CMK (cell line): ENCODE results near the gene OSCAR.

Source experiments
- DNase-seq: peaks from one replicate; pipeline ENCODE4 v3.0.0-alpha.2; 2010; ENCODE audit warnings: low read depth

Gene OSCAR

GRCh38 chr19:54094426-54095000 lies 6.1 kb downstream of the OSCAR start:
- no peak for DNase-seq

GRCh38 chr19:54084410-54084809 lies 16.2 kb downstream of the OSCAR start:
- DNase-seq, result no peak

- no peak for DNase-seq
Measured at GRCh38 chr19:54081032-54081431, 19.6 kb downstream of the OSCAR start, which contains the start of gene TARM1. Gene TARM1 (minus strand): TSS chr19:54081365. CDS start chr19:54081340, 25 bp downstream.

GRCh38 chr19:54077334-54077733 lies 23.3 kb downstream of the OSCAR start:
- no peak for DNase-seq

GRCh38 chr19:54074851-54075250 lies 25.8 kb downstream of the OSCAR start:
- no peak for DNase-seq

- DNase-seq, result no peak
Measured at GRCh38 chr19:54073829-54074228, 26.8 kb downstream of the OSCAR start.

- DNase-seq, result no peak
Measured at GRCh38 chr19:54069470-54069869, 31.1 kb downstream of the OSCAR start.

- no peak for DNase-seq
Measured at GRCh38 chr19:54063350-54064116, 37.1 kb downstream of the OSCAR start, which contains the start of gene VSTM1. Gene VSTM1 (minus strand): TSS chr19:54063897. CDS start chr19:54063777, 120 bp downstream.

GRCh38 chr19:54062643-54063042 lies 38.0 kb downstream of the OSCAR start:
- DNase-seq, result no peak

- DNase-seq, result no peak
Measured at GRCh38 chr19:54047616-54048015, 53.0 kb downstream of the OSCAR start.

GRCh38 chr19:54045771-54046170 lies 54.8 kb downstream of the OSCAR start:
- DNase-seq, result no peak
